ENCODE results near the gene SLC18B1.

Gene SLC18B1

DNA sequence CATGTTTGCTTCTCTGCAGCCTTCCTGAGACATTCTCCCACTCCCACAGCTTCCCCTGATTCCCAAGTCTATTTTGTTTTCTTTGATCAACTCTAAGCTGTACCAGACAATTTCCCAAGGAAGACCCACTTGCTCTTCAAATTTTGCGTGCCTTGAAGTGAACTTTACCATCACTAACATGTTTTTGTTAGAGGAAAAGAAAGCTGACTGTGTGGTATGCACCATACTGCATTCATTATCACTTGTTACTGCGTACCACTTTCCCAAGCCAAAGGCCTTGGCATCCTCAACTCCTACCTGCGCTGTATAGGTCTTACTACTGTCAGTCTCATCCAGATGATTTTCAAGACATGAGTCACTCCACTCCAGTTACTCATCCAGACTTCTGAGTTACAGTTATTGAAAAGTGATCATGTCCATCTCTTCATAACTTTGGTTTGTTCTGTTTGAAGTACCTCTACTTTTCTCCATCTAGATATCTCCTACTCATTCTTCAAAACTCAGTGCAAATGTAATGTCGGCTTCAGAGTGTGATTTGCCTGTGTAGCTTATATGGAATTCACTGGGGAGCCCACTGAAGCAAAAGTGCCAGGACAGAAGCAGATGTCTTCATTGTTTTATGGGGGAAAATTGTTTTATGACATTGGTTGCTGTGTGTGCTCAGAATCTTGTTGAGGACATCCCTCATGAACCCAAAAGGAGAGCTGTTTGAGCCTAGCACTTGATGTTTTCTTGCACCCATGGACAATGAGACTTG, 21.1 kb upstream of the SLC18B1 start:
- DNase-seq (ENCODE audit: extremely low read depth, low read depth): no peak
- TF ChIP-seq, protein P1, sequence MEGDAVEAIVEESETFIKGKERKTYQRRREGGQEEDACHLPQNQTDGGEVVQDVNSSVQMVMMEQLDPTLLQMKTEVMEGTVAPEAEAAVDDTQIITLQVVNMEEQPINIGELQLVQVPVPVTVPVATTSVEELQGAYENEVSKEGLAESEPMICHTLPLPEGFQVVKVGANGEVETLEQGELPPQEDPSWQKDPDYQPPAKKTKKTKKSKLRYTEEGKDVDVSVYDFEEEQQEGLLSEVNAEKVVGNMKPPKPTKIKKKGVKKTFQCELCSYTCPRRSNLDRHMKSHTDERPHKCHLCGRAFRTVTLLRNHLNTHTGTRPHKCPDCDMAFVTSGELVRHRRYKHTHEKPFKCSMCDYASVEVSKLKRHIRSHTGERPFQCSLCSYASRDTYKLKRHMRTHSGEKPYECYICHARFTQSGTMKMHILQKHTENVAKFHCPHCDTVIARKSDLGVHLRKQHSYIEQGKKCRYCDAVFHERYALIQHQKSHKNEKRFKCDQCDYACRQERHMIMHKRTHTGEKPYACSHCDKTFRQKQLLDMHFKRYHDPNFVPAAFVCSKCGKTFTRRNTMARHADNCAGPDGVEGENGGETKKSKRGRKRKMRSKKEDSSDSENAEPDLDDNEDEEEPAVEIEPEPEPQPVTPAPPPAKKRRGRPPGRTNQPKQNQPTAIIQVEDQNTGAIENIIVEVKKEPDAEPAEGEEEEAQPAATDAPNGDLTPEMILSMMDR (IDR thresholded peaks at IDR 0.05; ENCODE audit: low read depth, low read length): no peak

DNA sequence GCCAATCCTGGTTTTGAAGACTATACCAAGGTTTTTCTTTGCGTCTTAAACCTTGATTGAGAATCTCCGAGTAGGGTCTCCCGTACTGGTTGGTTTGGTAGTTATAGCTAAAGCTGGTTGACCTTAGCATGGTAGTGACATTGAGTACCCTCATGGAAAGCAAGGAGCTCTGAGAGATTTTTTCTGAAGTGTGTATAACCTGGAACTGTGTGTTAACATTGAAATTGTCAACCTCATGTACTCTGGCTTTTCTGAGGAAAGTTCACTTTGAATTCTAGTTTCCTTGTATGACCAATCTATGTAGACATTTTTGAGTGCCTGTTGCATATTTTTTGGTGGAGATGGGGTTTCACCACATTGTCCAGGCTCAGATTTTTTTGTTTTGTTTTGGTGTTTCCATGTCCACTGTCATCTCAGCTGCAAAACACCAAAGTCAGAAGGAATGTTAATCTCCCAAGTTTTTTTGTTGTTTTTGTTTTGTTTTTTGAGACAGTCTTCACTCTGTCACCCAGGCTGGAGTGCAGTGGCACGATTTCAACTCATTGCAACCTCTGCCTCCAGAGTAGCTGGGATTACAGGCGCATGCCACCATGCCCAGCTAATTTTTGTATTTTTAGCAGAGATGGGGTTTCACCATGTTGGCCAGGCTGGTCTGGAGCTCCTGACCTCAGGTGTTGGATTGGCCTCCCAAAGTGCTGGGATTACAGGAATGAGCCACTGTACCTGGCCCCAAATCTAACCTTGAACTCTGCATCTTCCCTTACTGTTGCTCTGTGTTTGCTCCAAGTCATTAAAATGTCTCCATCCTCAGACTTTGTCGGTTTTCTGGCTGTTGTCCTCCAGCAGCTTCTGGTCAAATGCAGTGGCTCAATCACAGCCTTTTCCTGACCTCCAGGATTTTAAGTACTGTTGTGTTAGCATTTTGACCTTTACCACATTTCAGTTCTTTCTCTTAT, 20.2 kb upstream of the SLC18B1 start:
- TF ChIP-seq, protein P1 (IDR thresholded peaks at IDR 0.05; ENCODE audit: low read depth, low read length): no peak
- no peak for DNase-seq (ENCODE audit: extremely low read depth, low read depth)

- no peak for DNase-seq (ENCODE audit: extremely low read depth, low read depth)
- TF ChIP-seq, protein P1 (IDR thresholded peaks at IDR 0.05; ENCODE audit: low read depth, low read length): no peak
Measured at GRCh38 chr6:132817554-132818403, 19.3 kb upstream of the SLC18B1 start.

GRCh38 chr6:132816660-132817059, 18.2 kb upstream of the SLC18B1 start:
- DNase-seq (ENCODE audit: extremely low read depth, low read depth): no peak
- TF ChIP-seq, protein P1 (IDR thresholded peaks at IDR 0.05; ENCODE audit: low read depth, low read length): no peak

GRCh38 chr6:132814716-132815570, 16.5 kb upstream of the SLC18B1 start:
- no peak for DNase-seq (ENCODE audit: extremely low read depth, low read depth)
- TF ChIP-seq, protein P1 (IDR thresholded peaks at IDR 0.05; ENCODE audit: low read depth, low read length): no peak

DNA sequence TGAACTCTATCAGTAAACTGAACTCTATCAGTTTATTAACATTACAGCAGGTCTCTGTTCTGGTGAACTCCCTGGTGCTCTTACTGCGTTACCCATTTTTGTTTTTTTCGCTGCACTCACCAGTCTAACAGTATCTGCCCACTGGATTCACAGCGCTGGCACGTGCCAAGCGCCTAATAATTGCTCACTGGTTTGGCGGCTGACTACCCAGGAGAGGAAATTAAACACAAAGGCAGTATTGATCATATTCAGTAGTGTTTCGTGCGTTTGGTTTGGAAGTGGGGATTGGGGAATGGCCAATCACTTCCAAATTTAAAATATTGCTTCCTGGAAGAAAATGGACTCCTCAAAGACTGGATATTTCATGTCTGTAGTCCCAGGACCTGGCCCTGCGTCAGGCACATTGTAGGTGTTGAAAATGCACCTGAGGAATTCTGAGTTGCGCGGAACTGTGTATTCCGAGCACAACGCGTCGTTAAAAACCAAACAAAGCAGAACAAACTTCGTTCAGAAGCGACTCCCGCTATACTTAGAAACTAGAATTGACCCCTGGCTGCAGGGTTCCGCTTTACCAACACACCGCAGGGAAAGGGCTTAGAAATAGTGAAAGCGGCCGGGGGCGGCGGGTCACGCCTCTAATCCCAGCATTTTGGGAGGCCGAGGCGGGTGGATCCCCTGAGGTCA, 14.9 kb upstream of the SLC18B1 start:
- DNase-seq (ENCODE audit: extremely low read depth, low read depth): no peak
- TF ChIP-seq, protein P1 (IDR thresholded peaks at IDR 0.05; ENCODE audit: low read depth, low read length): no peak
